ENCODE results near the gene TBX10. TPM values are rescaled to one million over a fixed set of nuclear protein-coding genes. Genes with fewer than 3 reads are reported as not detected.
"Not testable (repeated sequence)": the region's sequence is repeated elsewhere in the genome, so short reads cannot be mapped to it uniquely, and the experiment has no call there.

The TBX10 gene
- total and polyA plus RNA-seq, 4 donors: 0.12 to 0.43 TPM; not detected in 2

DNA sequence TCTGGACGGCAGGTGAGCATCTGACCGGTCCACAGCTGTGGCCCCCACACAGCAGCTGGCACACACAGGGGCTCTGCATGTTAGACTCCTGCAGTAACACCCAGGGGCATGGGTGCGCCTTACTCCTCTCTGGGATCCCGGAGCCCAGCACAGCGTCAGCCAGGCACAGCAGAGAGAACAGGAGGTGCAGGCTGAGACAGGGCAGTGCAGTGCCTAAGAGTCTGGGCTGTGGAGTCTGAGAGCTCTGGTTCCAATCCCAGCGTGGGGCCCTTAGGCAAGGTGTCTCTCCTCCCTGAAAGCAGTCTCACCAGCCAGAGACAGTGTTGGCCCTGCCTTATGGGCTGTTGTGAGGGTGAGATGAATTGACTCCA, 12.1 kb downstream of the TBX10 start:
- Histone ChIP-seq H3K27me3 (ENCODE audit: control insufficient read depth in 4 of 4, insufficient read depth in 4 of 4, low read length in 3 of 4) (no peaks in the 10 kb centered on the region), H3K4me3 (ENCODE audit: low read depth in 1 of 3, low read length in 3 of 3) (no peak overlapping the region), H3K36me3 (ENCODE audit: control insufficient read depth in 4 of 4, insufficient read depth in 3 of 4, low read depth in 1 of 4, low read length in 3 of 4) (peaks cover 0 to 5% (median 2%) of the 10 kb centered on the region in 4 donors), H3K9ac (ENCODE audit: low read depth in 1 of 2, low read length in 2 of 2) (no peak overlapping the region), H3K27ac (ENCODE audit: low read depth in 1 of 2, low read length in 2 of 2) (no peak overlapping the region), H3K4me1 (ENCODE audit: control insufficient read depth in 4 of 4, insufficient read depth in 4 of 4, low read length in 3 of 4) (peaks cover 13 to 36% (median 30%) of the 10 kb centered on the region in 4 donors), H3K9me3 (ENCODE audit: control insufficient read depth in 4 of 4, low read length in 3 of 4) (no peaks in the 10 kb centered on the region)
- 94% methylated on average over 6 of the region's 6 CpGs for WGBS
- TF ChIP-seq SP1 (IDR thresholded peaks at IDR 0.05): no peak
- no peak for TF ChIP-seq ATF3 (IDR thresholded peaks at IDR 0.05)
- TF ChIP-seq CTCF (IDR thresholded peaks at IDR 0.05; ENCODE audit: low read depth, low read length, missing input control): no peak
- TF ChIP-seq GABPA (IDR thresholded peaks at IDR 0.05 in 1 of 2, conservative IDR thresholded peaks at IDR 0.05 in 1 of 2): no peak
- TF ChIP-seq FOXA1 (IDR thresholded peaks at IDR 0.05): no peak
- TF ChIP-seq, protein P1, sequence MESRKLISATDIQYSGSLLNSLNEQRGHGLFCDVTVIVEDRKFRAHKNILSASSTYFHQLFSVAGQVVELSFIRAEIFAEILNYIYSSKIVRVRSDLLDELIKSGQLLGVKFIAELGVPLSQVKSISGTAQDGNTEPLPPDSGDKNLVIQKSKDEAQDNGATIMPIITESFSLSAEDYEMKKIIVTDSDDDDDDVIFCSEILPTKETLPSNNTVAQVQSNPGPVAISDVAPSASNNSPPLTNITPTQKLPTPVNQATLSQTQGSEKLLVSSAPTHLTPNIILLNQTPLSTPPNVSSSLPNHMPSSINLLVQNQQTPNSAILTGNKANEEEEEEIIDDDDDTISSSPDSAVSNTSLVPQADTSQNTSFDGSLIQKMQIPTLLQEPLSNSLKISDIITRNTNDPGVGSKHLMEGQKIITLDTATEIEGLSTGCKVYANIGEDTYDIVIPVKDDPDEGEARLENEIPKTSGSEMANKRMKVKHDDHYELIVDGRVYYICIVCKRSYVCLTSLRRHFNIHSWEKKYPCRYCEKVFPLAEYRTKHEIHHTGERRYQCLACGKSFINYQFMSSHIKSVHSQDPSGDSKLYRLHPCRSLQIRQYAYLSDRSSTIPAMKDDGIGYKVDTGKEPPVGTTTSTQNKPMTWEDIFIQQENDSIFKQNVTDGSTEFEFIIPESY (IDR thresholded peaks at IDR 0.05): no peak
- no peak for TF ChIP-seq FOXA2 (IDR thresholded peaks at IDR 0.05)
- DNase-seq (ENCODE audit: low spot score): no peak

GRCh38 chr11:67626970-67627369, 12.6 kb downstream of the TBX10 start:
- 96% methylated on average over 10 of the region's 10 CpGs for WGBS
- H3K4me1 ChIP-seq (ENCODE audit: control insufficient read depth in 4 of 4, insufficient read depth in 4 of 4, low read length in 3 of 4): peaks cover 11 to 31% (median 25%) of the 10 kb centered on the region in 4 donors

GRCh38 chr11:67626131-67626833, 13.3 kb downstream of the TBX10 start:
- not testable (repeated sequence) for H3K4me3 ChIP-seq (ENCODE audit: low read depth in 1 of 3, low read length in 3 of 3); H3K9ac ChIP-seq (ENCODE audit: low read depth in 1 of 2, low read length in 2 of 2); DNase-seq (ENCODE audit: low spot score); H3K27ac ChIP-seq (ENCODE audit: low read depth in 1 of 2, low read length in 2 of 2); H3K27me3 ChIP-seq (ENCODE audit: control insufficient read depth in 4 of 4, insufficient read depth in 4 of 4, low read length in 3 of 4); H3K9me3 ChIP-seq (ENCODE audit: control insufficient read depth in 4 of 4, low read length in 3 of 4); H3K36me3 ChIP-seq (ENCODE audit: control insufficient read depth in 4 of 4, insufficient read depth in 3 of 4, low read depth in 1 of 4, low read length in 3 of 4)
- 95% methylated on average over 10 of the region's 10 CpGs for WGBS
- H3K4me1 ChIP-seq (ENCODE audit: control insufficient read depth in 4 of 4, insufficient read depth in 4 of 4, low read length in 3 of 4): peaks cover 11 to 24% (median 19%) of the 10 kb centered on the region in 4 donors

More at GRCh38 chr11:67626970-67627369, 12.6 kb downstream of the TBX10 start:
- no peak overlapping the region for H3K9ac ChIP-seq (ENCODE audit: low read depth in 1 of 2, low read length in 2 of 2)
- no peaks in the 10 kb centered on the region for H3K27me3 ChIP-seq (ENCODE audit: control insufficient read depth in 4 of 4, insufficient read depth in 4 of 4, low read length in 3 of 4)
- H3K27ac ChIP-seq (ENCODE audit: low read depth in 1 of 2, low read length in 2 of 2): no peak overlapping the region
- no peak for DNase-seq (ENCODE audit: low spot score)
- TF ChIP-seq RXRA (IDR thresholded peaks at IDR 0.05) (no peak), HNF4A (conservative IDR thresholded peaks at IDR 0.05) (no peak), TAF1 (conservative IDR thresholded peaks at IDR 0.05) (no peak), SP1 (IDR thresholded peaks at IDR 0.05) (no peak)
- TF ChIP-seq, protein P1 (IDR thresholded peaks at IDR 0.05): no peak
- H3K9me3 ChIP-seq (ENCODE audit: control insufficient read depth in 4 of 4, low read length in 3 of 4): no peaks in the 10 kb centered on the region
- H3K4me3 ChIP-seq (ENCODE audit: low read depth in 1 of 3, low read length in 3 of 3): no peak overlapping the region
- H3K36me3 ChIP-seq (ENCODE audit: control insufficient read depth in 4 of 4, insufficient read depth in 3 of 4, low read depth in 1 of 4, low read length in 3 of 4): peaks cover 0 to 5% (median 2%) of the 10 kb centered on the region in 4 donors

- H3K27ac ChIP-seq (ENCODE audit: low read depth in 1 of 2, low read length in 2 of 2): not testable (repeated sequence)
Observed at GRCh38 chr11:67623795-67624194, 15.8 kb downstream of the TBX10 start.

More at GRCh38 chr11:67623795-67624194, 15.8 kb downstream of the TBX10 start:
- not testable (repeated sequence) for H3K4me1 ChIP-seq (ENCODE audit: control insufficient read depth in 4 of 4, insufficient read depth in 4 of 4, low read length in 3 of 4); H3K4me3 ChIP-seq (ENCODE audit: low read depth in 1 of 3, low read length in 3 of 3); H3K9ac ChIP-seq (ENCODE audit: low read depth in 1 of 2, low read length in 2 of 2); DNase-seq (ENCODE audit: low spot score); H3K27me3 ChIP-seq (ENCODE audit: control insufficient read depth in 4 of 4, insufficient read depth in 4 of 4, low read length in 3 of 4); H3K36me3 ChIP-seq (ENCODE audit: control insufficient read depth in 4 of 4, insufficient read depth in 3 of 4, low read depth in 1 of 4, low read length in 3 of 4); H3K9me3 ChIP-seq (ENCODE audit: control insufficient read depth in 4 of 4, low read length in 3 of 4)
- WGBS: 97% methylated on average over 1 of the region's 1 CpG
